Fibroblast of lung (primary cell): ENCODE data around the gene STYXL2. TPM values are rescaled to one million over a fixed set of nuclear protein-coding genes. Genes with fewer than 3 reads are reported as not detected.

Experiments used
- DNase-seq, 2 donors: peaks; one replicate each; pipeline versions ENCODE4 v3.0.0 to v3.0.0-alpha.2; 2010; ENCODE audit warnings: low read depth in 2 of 2
- H2AFZ ChIP-seq: 2 replicates; pipeline ENCODE4 v1.5.1; 2012; ENCODE audit warnings: low read length, control low read depth, inconsistent platforms
- H3K27ac ChIP-seq: 2 replicates; pipeline ENCODE4 v1.5.1; 2011; ENCODE audit warnings: low read length, control low read depth; ENCODE audit not compliant: insufficient read depth
- H3K27me3 ChIP-seq: 2 replicates; pipeline ENCODE4 v1.5.1; 2011; ENCODE audit warnings: mild to moderate bottlenecking, low read length; ENCODE audit not compliant: control insufficient read depth, insufficient read depth
- H3K36me3 ChIP-seq: 2 replicates; pipeline ENCODE4 v1.5.1; 2011; ENCODE audit warnings: low read length; ENCODE audit not compliant: control insufficient read depth, insufficient read depth
- H3K4me1 ChIP-seq: 2 replicates; pipeline ENCODE4 v1.5.1; 2011; ENCODE audit warnings: low read length; ENCODE audit not compliant: control insufficient read depth, insufficient read depth; ENCODE audit errors: extremely low read depth
- H3K4me2 ChIP-seq: 2 replicates; pipeline ENCODE4 v1.5.1; 2011; ENCODE audit warnings: low read length, control low read depth; ENCODE audit not compliant: insufficient read depth; ENCODE audit errors: extremely low read depth
- H3K4me3 ChIP-seq, 4 experiments: fragments of 200-600 bp in 1 of 4; sonication (generic) in 1 of 4; replicated peaks in 1 of 4; 2 replicates each; pipeline ENCODE4 v1.5.1; 2011 to 2016; ENCODE audit warnings: low read length in 4 of 4, low read depth in 3 of 4, mild to moderate bottlenecking in 3 of 4, control low read depth in 2 of 4, inconsistent platforms in 1 of 4, mixed read lengths in 1 of 4; ENCODE audit not compliant: insufficient read depth in 1 of 4; ENCODE audit errors: control extremely low read depth in 1 of 4
- H3K79me2 ChIP-seq: 2 replicates; pipeline ENCODE4 v1.5.1; 2012; ENCODE audit warnings: mild to moderate bottlenecking, low read length, inconsistent platforms; ENCODE audit not compliant: control insufficient read depth, insufficient read depth
- H3K9ac ChIP-seq: 2 replicates; pipeline ENCODE4 v1.5.1; 2011; ENCODE audit warnings: mild to moderate bottlenecking, low read length, control low read depth; ENCODE audit not compliant: insufficient read depth
- H3K9me3 ChIP-seq: 2 replicates; pipeline ENCODE4 v1.5.1; 2012; ENCODE audit warnings: low read depth, low read length; ENCODE audit not compliant: control insufficient read depth, insufficient read depth
- H4K20me1 ChIP-seq: 2 replicates; pipeline ENCODE4 v1.5.1; 2011; ENCODE audit warnings: low read length; ENCODE audit not compliant: control insufficient read depth, insufficient read depth; ENCODE audit errors: extremely low read depth
- CTCF ChIP-seq, 2 donors: IDR thresholded peaks in 1 of 2; conservative IDR thresholded peaks in 1 of 2; 1 replicate in 1 of 2; 2 replicates in 1 of 2; pipeline ENCODE4 v1.5.1; 2011 to 2012; ENCODE audit warnings: low read length in 2 of 2, control low read depth in 1 of 2, inconsistent platforms in 1 of 2, low read depth in 1 of 2, mild to moderate bottlenecking in 1 of 2
- EZH2 ChIP-seq: IDR thresholded peaks from 2 replicates; pipeline ENCODE4 v1.5.1; 2012; ENCODE audit warnings: low read length, control low read depth, mild to moderate bottlenecking; ENCODE audit errors: missing control alignments
- polyA plus RNA-seq, 2 donors: library from polyadenylated mRNA; depleted of rRNA in 1 of 2; stranded (reverse) in 1 of 2; unstranded in 1 of 2; fragments of >200 nt; gene quantifications; 2 replicates each; pipeline ENCODE4 v1.2.1, GENCODE V29; 2011 to 2012; ENCODE audit warnings: missing spikeins in 1 of 2
- total RNA-seq: library from RNA; depleted of rRNA; stranded (reverse); fragments of >200 nt; gene quantifications from 2 replicates; pipeline ENCODE4 v1.2.1, GENCODE V29; 2014

STYXL2 gene
- total and polyA plus RNA-seq, 2 donors (not counting 1 experiment from before 2014, with no cell fraction given), result not detected

- Histone ChIP-seq H3K4me3 (no peak overlapping the region), H3K4me1 (no peaks in the 10 kb centered on the region), H2AFZ (no peak overlapping the region), H3K9ac (no peak overlapping the region), H3K4me2 (no peak overlapping the region), H3K27me3 (no peaks in the 10 kb centered on the region), H3K36me3 (no peaks in the 10 kb centered on the region), H3K27ac (no peak overlapping the region), H3K9me3 (no peaks in the 10 kb centered on the region), H4K20me1 (no peaks in the 10 kb centered on the region), H3K79me2 (no peaks in the 10 kb centered on the region)
- TF ChIP-seq EZH2 (no peak), CTCF (conservative IDR thresholded peaks at IDR 0.05 in 1 of 2, IDR thresholded peaks at IDR 0.05 in 1 of 2; ENCODE audit: low read depth in 1 of 2, low read length in 2 of 2) (no peak)
- no peak for DNase-seq
Measured at GRCh38 chr1:167138703-167139102, 44.8 kb downstream of the STYXL2 start.

- Histone ChIP-seq H3K9me3 (no peaks in the 10 kb centered on the region), H3K4me3 (no peak overlapping the region), H2AFZ (no peak overlapping the region), H3K9ac (no peak overlapping the region), H3K4me1 (no peaks in the 10 kb centered on the region), H3K27me3 (no peaks in the 10 kb centered on the region), H3K27ac (no peak overlapping the region), H4K20me1 (no peaks in the 10 kb centered on the region), H3K79me2 (no peaks in the 10 kb centered on the region), H3K36me3 (no peaks in the 10 kb centered on the region), H3K4me2 (no peak overlapping the region)
- no peak for TF ChIP-seq CTCF (conservative IDR thresholded peaks at IDR 0.05 in 1 of 2, IDR thresholded peaks at IDR 0.05 in 1 of 2; ENCODE audit: low read depth in 1 of 2, low read length in 2 of 2)
- no peak for TF ChIP-seq EZH2
- no peak for DNase-seq
Measured at GRCh38 chr1:167141963-167142362, 48.1 kb downstream of the STYXL2 start.

Other genes with a start within 250 kb of the STYXL2 start
- gene TADA1, start 217.8 kb upstream of the STYXL2 start, total RNA-seq, result 10.5 and 12.9 TPM in 2 replicates
- 12.7 and 13.2 TPM in 2 replicates for gene TADA1, start 217.8 kb upstream of the STYXL2 start, polyA plus RNA-seq
- under 0.01 TPM in 2 replicates for gene ILDR2, start 118.5 kb upstream of the STYXL2 start, total RNA-seq
- gene ILDR2, start 118.5 kb upstream of the STYXL2 start, polyA plus RNA-seq, result 0.03 and 0.14 TPM in 2 replicates
- gene MAEL, start 104.8 kb upstream of the STYXL2 start, total RNA-seq, result not detected in 2 replicates
- not detected in 2 replicates for gene MAEL, start 104.8 kb upstream of the STYXL2 start, polyA plus RNA-seq
- gene GPA33, start 3.7 kb upstream of the STYXL2 start, total RNA-seq, result not detected in 2 replicates
- not detected in 2 replicates for gene GPA33, start 3.7 kb upstream of the STYXL2 start, polyA plus RNA-seq
- gene POU2F1, start 126.8 kb downstream of the STYXL2 start, total RNA-seq, result 3.6 and 4.3 TPM in 2 replicates
- 3.3 and 3.5 TPM in 2 replicates for gene POU2F1, start 126.8 kb downstream of the STYXL2 start, polyA plus RNA-seq